ENCODE measurements around the gene CCDC85C.

Gene CCDC85C

GRCh38 chr14:99573436-99574098 lies 30.4 kb downstream of the CCDC85C start:
- H3K27ac ChIP-seq: no peak overlapping the region
- no peak for TF ChIP-seq CTCF (IDR thresholded peaks at IDR 0.05)
- no peak for TF ChIP-seq ZFX (IDR thresholded peaks at IDR 0.05; ENCODE audit: borderline replicate concordance)

GRCh38 chr14:99573000-99573330 lies 31.0 kb downstream of the CCDC85C start:
- no peak for TF ChIP-seq CTCF (IDR thresholded peaks at IDR 0.05)
- no peak for TF ChIP-seq ZFX (IDR thresholded peaks at IDR 0.05; ENCODE audit: borderline replicate concordance)
- no peak overlapping the region for H3K27ac ChIP-seq

GRCh38 chr14:99572173-99572999 lies 31.6 kb downstream of the CCDC85C start:
- H3K27ac ChIP-seq: no peak overlapping the region
- no peak for TF ChIP-seq ZFX (IDR thresholded peaks at IDR 0.05; ENCODE audit: borderline replicate concordance)
- TF ChIP-seq CTCF (IDR thresholded peaks at IDR 0.05): no peak

GRCh38 chr14:99571303-99571986 lies 32.6 kb downstream of the CCDC85C start:
- no peak for TF ChIP-seq CTCF (IDR thresholded peaks at IDR 0.05)
- TF ChIP-seq ZFX (IDR thresholded peaks at IDR 0.05; ENCODE audit: borderline replicate concordance): no peak
- no peak overlapping the region for H3K27ac ChIP-seq

GRCh38 chr14:99570544-99571302 lies 33.3 kb downstream of the CCDC85C start:
- TF ChIP-seq CTCF (IDR thresholded peaks at IDR 0.05) (no peak), ZFX (IDR thresholded peaks at IDR 0.05; ENCODE audit: borderline replicate concordance) (no peak)
- H3K27ac ChIP-seq: no peak overlapping the region

- no peak for TF ChIP-seq CTCF (IDR thresholded peaks at IDR 0.05)
- TF ChIP-seq ZFX (IDR thresholded peaks at IDR 0.05; ENCODE audit: borderline replicate concordance): no peak
Observed at GRCh38 chr14:99569725-99570543, 34.1 kb downstream of the CCDC85C start.

More at GRCh38 chr14:99569725-99570543, 34.1 kb downstream of the CCDC85C start:
- no peak overlapping the region for H3K27ac ChIP-seq
